ENCODE results near the gene SIT1.

SIT1 gene

DNA sequence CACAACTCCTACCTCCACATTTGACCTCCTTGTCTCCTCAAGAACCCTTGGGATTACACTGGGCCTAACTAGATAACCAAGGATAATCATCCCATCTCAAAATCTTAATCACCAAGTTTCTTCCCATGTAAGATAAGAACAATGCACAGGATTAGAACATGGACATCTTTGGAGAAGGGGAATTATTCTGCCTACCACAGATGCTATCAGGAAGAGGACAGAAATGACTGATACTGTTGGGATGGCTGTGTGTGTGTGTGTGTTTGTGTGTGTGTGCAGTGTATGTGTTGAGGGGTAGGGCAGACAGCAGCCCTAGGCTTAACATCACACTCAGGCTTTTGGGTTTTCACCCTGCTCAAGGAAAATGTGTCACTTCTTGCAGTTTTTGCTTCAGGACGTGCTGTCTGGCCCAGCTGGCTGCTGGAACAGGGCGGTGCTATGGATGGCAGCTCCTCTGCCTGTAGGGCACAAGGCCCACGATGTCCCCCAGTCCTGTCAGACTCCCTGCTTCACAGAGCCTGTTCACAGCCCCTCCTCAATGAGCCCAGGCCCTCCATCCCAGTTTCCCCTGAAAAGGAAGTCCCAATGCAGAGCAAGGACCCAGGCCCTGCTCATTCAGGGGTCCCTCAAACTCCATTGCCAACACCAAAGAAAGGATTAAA is 30.7 kb upstream of the SIT1 start:
- Histone ChIP-seq H2AFZ (ENCODE audit: low read depth) (no peak overlapping the region), H3K27me3 (ENCODE audit: insufficient read depth, low read depth) (no peaks in the 10 kb centered on the region), H3K4me1 (ENCODE audit: low read depth, poor library complexity, severe bottlenecking) (no peaks in the 10 kb centered on the region), H3K9ac (no peak overlapping the region), H3K4me2 (no peak overlapping the region), H4K20me1 (ENCODE audit: insufficient read depth) (no peaks in the 10 kb centered on the region), H3K36me3 (ENCODE audit: insufficient read depth) (no peaks in the 10 kb centered on the region), H3K27ac (no peak overlapping the region), H3K4me3 (IDR thresholded peaks at IDR 0.05; ENCODE audit: insufficient read depth, low read depth, low read length) (no peak overlapping the region), H3K79me2 (ENCODE audit: insufficient read depth, low read depth) (no peaks in the 10 kb centered on the region)
- TF ChIP-seq, protein P1, sequence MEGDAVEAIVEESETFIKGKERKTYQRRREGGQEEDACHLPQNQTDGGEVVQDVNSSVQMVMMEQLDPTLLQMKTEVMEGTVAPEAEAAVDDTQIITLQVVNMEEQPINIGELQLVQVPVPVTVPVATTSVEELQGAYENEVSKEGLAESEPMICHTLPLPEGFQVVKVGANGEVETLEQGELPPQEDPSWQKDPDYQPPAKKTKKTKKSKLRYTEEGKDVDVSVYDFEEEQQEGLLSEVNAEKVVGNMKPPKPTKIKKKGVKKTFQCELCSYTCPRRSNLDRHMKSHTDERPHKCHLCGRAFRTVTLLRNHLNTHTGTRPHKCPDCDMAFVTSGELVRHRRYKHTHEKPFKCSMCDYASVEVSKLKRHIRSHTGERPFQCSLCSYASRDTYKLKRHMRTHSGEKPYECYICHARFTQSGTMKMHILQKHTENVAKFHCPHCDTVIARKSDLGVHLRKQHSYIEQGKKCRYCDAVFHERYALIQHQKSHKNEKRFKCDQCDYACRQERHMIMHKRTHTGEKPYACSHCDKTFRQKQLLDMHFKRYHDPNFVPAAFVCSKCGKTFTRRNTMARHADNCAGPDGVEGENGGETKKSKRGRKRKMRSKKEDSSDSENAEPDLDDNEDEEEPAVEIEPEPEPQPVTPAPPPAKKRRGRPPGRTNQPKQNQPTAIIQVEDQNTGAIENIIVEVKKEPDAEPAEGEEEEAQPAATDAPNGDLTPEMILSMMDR (conservative IDR thresholded peaks at IDR 0.05; ENCODE audit: low read depth, low read length), result no peak

DNA sequence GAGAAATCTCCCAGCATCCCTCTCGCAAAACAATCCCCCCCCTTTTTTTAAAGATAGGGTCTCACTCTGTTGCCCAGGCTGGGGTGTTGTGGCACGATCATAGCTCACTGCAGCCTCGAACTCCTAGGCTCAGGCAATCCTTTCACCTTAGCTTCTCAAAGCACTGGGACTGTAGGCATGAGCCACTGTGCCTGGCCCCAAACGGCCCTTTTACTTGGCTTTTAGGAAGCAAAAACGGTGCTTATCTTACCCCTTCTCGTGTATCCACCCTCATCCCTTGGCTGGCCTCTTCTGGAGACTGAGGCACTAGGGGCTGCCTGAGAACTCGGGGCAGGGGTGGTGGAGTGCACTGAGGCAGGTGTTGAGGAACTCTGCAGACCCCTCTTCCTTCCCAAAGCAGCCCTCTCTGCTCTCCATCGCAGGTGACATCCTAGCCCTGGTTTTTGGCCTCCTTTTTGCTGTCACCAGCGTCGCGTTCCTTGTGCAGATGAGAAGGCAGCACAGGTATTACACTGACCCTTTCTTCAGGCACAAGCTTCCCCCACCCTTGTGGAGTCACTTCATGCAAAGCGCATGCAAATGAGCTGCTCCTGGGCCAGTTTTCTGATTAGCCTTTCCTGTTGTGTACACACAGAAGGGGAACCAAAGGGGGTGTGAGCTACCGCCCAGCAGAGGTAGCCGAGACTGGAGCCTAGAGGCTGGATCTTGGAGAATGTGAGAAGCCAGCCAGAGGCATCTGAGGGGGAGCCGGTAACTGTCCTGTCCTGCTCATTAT is 29.8 kb upstream of the SIT1 start:
- H3K27ac ChIP-seq, result no peak overlapping the region
- no peak overlapping the region for H2AFZ ChIP-seq (ENCODE audit: low read depth)
- no peaks in the 10 kb centered on the region for H4K20me1 ChIP-seq (ENCODE audit: insufficient read depth)
- no peak overlapping the region for H3K4me2 ChIP-seq
- no peaks in the 10 kb centered on the region for H3K27me3 ChIP-seq (ENCODE audit: insufficient read depth, low read depth)
- no peak overlapping the region for H3K4me3 ChIP-seq (IDR thresholded peaks at IDR 0.05; ENCODE audit: insufficient read depth, low read depth, low read length)
- no peak overlapping the region for H3K9ac ChIP-seq
- TF ChIP-seq, protein P1 (conservative IDR thresholded peaks at IDR 0.05; ENCODE audit: low read depth, low read length), result no peak
- no peaks in the 10 kb centered on the region for H3K79me2 ChIP-seq (ENCODE audit: insufficient read depth, low read depth)
- no peaks in the 10 kb centered on the region for H3K36me3 ChIP-seq (ENCODE audit: insufficient read depth)
- no peaks in the 10 kb centered on the region for H3K4me1 ChIP-seq (ENCODE audit: low read depth, poor library complexity, severe bottlenecking)

DNA sequence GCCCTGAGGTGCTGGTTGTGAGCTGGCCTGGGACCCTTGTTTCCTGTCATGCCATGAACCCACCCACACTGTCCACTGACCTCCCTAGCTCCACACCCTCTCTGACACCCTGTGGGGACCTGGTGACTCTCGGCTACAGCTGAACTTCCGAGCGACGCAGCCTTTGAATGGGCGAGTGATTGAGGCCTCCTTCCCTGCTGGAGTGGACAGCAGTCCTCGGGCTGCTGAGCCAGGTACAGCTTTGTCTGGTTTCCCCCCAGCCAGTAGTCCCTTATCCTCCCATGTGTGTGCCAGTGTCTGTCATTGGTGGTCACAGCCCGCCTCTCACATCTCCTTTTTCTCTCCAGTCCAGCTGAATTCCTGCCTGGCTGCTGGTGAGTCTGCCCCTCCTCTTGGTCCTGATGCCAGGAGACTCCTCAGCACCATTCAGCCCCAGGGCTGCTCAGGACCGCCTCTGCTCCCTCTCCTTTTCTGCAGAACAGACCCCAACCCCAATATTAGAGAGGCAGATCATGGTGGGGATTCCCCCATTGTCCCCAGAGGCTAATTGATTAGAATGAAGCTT is 29.1 kb upstream of the SIT1 start:
- no peak overlapping the region for H2AFZ ChIP-seq (ENCODE audit: low read depth)
- no peak overlapping the region for H3K4me2 ChIP-seq
- TF ChIP-seq, protein P1 (conservative IDR thresholded peaks at IDR 0.05; ENCODE audit: low read depth, low read length), result no peak
- H3K4me3 ChIP-seq (IDR thresholded peaks at IDR 0.05; ENCODE audit: insufficient read depth, low read depth, low read length), result no peak overlapping the region
- H4K20me1 ChIP-seq (ENCODE audit: insufficient read depth), result no peaks in the 10 kb centered on the region
- no peaks in the 10 kb centered on the region for H3K4me1 ChIP-seq (ENCODE audit: low read depth, poor library complexity, severe bottlenecking)
- no peaks in the 10 kb centered on the region for H3K79me2 ChIP-seq (ENCODE audit: insufficient read depth, low read depth)
- H3K9ac ChIP-seq, result no peak overlapping the region
- H3K27ac ChIP-seq, result no peak overlapping the region
- no peaks in the 10 kb centered on the region for H3K27me3 ChIP-seq (ENCODE audit: insufficient read depth, low read depth)
- no peaks in the 10 kb centered on the region for H3K36me3 ChIP-seq (ENCODE audit: insufficient read depth)

DNA sequence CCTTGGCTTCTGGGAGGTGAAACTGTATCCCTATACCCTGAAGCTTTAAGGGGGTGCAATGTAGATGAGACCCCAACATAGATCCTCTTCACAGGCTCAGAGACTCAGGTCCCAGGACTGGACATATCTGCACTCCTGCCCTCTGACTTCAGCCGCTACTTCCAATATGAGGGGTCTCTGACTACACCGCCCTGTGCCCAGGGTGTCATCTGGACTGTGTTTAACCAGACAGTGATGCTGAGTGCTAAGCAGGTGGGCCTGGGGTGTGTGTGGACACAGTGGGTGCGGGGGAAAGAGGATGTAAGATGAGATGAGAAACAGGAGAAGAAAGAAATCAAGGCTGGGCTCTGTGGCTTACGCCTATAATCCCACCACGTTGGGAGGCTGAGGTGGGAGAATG is 28.4 kb upstream of the SIT1 start:
- H2AFZ ChIP-seq (ENCODE audit: low read depth), result no peak overlapping the region
- no peak overlapping the region for H3K4me3 ChIP-seq (IDR thresholded peaks at IDR 0.05; ENCODE audit: insufficient read depth, low read depth, low read length)
- TF ChIP-seq, protein P1 (conservative IDR thresholded peaks at IDR 0.05; ENCODE audit: low read depth, low read length), result no peak
- no peaks in the 10 kb centered on the region for H3K27me3 ChIP-seq (ENCODE audit: insufficient read depth, low read depth)
- H3K4me1 ChIP-seq (ENCODE audit: low read depth, poor library complexity, severe bottlenecking), result no peaks in the 10 kb centered on the region
- no peak overlapping the region for H3K4me2 ChIP-seq
- no peak overlapping the region for H3K27ac ChIP-seq
- no peak overlapping the region for H3K9ac ChIP-seq
- no peaks in the 10 kb centered on the region for H4K20me1 ChIP-seq (ENCODE audit: insufficient read depth)
- no peaks in the 10 kb centered on the region for H3K36me3 ChIP-seq (ENCODE audit: insufficient read depth)
- no peaks in the 10 kb centered on the region for H3K79me2 ChIP-seq (ENCODE audit: insufficient read depth, low read depth)

Data from KMS-11 (cell line).